ENCODE data around the gene LHFPL6.

Gene LHFPL6

GRCh38 chr13:39590466-39591036 is 12.4 kb downstream of the LHFPL6 start:
- no peak for DNase-seq (ENCODE audit: low spot score)

- DNase-seq (ENCODE audit: low spot score): no peak
These were observed 14.6 kb downstream of the LHFPL6 start for GRCh38 chr13:39588384-39588783.

GRCh38 chr13:39587939-39588338 is 15.1 kb downstream of the LHFPL6 start:
- no peak for DNase-seq (ENCODE audit: low spot score)

DNA sequence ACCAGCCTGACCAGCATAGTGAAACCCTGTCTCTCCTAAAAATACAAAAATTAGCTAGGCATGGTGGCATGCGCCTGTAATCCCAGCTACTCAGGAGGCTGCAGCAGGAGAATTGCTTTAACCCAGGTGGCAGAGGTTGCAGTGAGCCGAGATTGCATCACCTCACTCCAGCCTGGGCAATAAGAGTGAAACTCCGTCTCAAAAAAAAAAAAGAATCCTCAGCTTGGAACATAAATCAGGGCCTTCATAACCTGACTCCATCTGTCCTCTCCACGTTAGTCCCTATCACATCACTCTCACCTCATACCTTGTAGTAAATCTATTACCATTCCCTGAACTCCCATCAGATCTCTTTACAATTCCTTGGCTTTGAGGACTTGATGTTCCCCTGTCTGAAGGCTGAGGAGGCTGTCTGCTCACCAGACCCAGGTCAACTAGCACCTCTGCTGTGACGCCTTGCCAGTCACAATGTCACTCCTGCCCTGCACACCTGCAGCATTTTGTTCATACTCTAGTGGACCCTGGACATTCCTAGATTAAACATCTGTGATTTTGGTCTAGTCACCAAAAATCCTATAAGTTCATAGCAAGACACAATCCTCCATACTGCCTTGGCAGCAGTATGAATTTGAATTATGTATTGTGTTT is 15.9 kb downstream of the LHFPL6 start:
- no peak for DNase-seq (ENCODE audit: low spot score)

DNA sequence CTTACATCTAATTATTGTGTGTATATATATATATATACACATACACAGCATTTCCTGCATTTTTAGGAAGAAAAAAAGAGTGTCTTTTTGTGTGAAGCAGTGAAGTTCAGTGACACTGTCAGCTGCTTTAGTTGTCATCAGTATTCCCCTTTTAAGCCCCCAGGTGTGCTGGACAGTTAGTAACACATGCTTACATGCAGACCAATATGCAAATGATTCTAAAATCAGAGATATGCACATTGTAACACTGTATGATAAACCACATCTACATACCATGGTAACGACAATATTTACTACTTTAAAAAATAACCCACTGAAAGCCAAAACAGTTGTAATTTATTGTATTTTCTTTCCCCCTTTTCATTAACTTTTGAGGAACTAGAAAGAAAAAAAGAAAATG is 16.8 kb downstream of the LHFPL6 start:
- no peak for DNase-seq (ENCODE audit: low spot score)

DNA sequence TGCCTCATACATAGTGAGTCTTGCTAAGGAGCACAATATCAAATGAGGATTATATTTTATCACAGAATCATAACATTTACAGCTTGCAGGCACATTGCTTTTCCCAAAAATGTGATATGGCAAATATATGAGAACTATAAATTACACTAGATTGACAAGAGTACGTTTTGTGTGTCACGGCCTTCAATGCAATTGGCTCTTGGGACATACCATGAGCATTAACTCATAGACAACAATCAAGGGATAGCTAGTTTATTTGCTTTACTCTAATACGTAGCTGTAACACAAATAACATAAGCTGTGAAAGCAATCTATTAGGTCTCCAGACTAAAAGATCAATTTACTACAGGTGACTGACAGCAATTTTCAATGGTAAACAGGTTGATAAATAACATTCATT is 17.8 kb downstream of the LHFPL6 start:
- no peak for DNase-seq (ENCODE audit: low spot score)

DNA sequence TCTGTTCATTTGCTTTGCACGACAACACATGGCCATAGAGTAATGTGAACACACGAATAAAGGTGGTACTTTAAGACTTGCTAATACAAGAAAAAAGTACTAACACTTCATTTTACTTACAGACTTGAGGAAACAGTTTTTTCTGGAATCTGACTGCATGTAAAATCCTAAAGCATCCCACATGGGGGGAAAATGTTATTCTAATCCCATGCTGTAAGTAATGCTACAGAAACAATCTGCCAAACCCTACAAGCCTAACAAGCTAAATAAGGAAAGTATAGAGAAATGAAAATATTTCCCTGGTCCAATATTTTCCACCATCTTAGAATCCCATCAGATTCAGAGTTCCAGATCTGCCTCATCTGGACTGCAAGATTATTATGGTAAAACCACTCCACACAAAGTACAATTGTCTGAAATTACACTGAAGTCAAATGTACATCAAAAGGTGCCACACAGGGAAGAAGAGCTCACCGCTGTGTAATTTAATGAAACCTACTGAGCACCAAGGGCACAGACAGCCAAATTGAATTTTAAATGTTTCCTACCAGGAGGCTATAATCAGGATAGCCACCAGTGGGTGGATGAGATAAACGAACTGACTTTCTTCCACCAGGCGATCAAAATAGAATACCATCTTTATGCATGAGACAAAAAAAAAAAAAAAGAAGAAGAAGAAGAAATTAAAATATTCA is 22.0 kb downstream of the LHFPL6 start:
- DNase-seq (ENCODE audit: low spot score): no peak

DNA sequence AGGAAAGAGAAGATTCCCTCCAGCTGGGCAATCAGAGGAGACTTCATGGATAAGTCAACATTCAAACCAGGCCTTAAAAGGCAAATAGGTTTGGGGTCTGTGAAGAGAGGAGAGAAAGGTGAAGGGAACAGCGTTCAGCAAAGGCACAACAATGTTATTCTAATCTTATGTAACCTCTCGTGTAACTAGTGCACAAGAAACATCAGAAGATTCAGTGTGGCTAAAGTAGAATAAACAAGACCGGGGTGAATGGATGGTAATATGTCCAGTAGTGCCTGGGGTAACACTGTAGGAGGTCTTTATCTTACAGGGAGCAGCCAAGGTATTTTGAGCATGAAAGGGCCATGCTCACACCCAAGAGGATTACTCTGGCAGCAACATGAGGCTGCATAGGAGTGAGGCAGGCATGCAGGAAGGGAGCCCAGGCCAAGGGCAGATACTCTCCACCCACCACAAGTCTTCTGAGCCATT is 24.1 kb downstream of the LHFPL6 start:
- DNase-seq (ENCODE audit: low spot score): no peak

DNA sequence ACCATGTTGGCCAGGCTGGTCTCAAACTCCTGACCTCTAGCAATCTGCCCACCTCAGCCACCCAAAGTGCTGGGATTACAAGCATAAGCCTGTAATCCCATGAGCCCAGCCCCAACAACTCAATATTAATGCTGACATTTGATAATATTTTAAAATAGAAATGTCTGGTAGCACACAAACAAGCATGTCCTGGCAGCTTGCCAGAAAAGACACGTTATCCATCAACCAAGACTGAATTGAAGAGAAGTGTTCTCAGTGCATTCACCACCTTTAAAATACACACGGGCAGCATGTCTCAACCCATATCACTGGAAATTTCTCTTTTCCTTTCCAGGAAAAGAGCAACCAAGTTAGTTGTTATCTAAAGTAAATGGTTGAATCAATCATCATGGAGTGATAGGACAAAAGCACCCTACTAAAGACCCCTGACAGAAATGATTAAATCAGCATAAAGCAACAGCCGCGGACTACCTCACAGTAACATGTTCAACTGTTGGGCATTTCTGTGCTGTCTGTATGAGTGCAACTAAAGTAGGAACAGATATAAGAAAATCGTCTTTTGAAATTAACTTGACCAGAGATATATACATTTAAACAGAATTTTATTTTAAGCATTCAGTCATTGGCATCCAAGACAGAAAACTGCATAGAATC is 25.0 kb downstream of the LHFPL6 start:
- no peak for DNase-seq (ENCODE audit: low spot score)

DNA sequence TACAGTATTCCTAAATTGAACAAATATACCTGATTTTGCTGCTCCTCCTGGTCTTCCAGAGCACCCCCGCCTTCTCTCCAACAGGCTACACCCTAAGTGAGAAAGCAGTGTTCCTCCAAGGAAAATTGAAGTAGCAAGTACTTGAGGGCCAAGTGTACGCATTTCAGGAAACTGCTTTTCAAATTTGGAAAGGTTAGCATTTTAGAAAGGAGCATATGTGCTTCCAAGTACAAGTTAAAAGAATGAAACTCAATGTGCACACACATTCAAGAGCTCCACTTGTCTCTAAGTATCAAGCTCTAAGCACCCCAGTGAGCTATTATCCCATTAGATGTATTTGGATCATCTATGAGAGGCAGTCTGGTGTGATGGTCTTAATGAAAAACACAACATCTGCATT is 25.8 kb downstream of the LHFPL6 start:
- DNase-seq (ENCODE audit: low spot score): no peak

GRCh38 chr13:39575641-39576238 is 27.3 kb downstream of the LHFPL6 start:
- no peak for DNase-seq (ENCODE audit: low spot score)

GRCh38 chr13:39571502-39572092 is 31.4 kb downstream of the LHFPL6 start:
- DNase-seq (ENCODE audit: low spot score): no peak

DNA sequence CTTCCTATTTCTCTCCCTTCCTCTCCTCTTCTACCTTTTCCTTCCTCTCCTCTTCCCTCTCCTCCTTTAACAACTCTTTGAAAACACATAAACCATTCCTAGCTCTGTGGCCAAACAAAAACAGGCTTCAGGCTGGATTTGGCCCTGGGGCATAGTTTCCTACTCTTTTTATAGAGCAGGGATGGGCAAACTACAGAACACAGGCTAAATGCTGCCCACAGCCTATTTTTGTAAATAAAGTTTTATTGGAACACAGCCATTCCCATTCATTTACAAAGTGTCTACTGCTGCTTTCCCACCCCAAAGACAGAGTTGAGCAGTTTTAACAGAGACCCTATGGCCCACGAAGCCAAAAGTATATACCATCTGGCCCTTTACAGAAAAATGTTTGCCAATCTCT is 35.4 kb downstream of the LHFPL6 start:
- DNase-seq (ENCODE audit: low spot score): no peak

GRCh38 chr13:39566216-39566869 is 36.6 kb downstream of the LHFPL6 start:
- no peak for DNase-seq (ENCODE audit: low spot score)

GRCh38 chr13:39565036-39565949 is 37.7 kb downstream of the LHFPL6 start:
- no peak for DNase-seq (ENCODE audit: low spot score)

GRCh38 chr13:39563470-39563735 is 39.6 kb downstream of the LHFPL6 start:
- DNase-seq (ENCODE audit: low spot score): no peak

GRCh38 chr13:39561971-39562370 is 41.0 kb downstream of the LHFPL6 start:
- DNase-seq (ENCODE audit: low spot score): no peak

DNA sequence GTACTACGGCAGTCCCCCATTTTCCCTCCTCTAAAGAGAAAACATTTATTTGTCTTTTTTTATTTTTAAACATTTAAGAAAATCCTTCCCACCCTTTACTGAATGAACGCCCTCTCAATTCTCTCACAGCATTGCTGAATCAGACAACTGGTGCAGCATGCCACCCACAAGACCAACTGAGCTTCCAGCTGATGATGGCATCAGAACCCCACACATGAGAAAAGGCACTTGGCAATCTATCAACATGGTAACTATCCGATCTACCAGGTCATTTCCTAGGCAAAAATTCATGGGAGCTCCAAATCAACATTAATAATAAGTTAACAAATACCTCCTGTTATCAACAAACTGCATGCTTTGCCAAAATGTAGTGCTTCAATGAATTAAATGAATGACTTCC is 43.1 kb downstream of the LHFPL6 start:
- no peak for DNase-seq (ENCODE audit: low spot score)

GRCh38 chr13:39557285-39557955 is 45.6 kb downstream of the LHFPL6 start:
- DNase-seq (ENCODE audit: low spot score): no peak

DNA sequence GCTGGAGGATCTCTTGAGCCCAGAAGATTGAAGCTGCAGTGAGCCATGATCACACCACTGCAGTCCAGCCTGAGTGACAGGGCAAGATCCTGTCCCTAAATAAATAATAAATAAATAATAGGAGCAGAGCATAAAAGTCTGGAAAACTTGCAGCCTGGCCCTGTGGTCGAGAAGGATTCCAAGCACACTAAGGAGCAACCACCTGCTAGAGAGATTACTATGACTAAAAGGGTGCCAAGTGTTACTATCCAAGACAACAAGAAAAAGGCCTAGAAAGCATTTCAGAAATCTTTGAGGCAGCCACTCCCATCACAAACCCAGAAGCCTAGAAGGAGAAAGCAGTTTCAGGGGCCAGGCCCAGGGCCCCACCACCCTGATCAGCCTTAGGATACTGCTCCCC is 46.1 kb downstream of the LHFPL6 start:
- DNase-seq (ENCODE audit: low spot score): no peak

Data from CD4-positive, alpha-beta T cell treated with Interleukin-2 at 100 ng/mL for 4 hours (primary cell).